Measurements from ENCODE around the gene SLAMF7.
"Not testable (repeated sequence)": the region's sequence is repeated elsewhere in the genome, so short reads cannot be mapped to it uniquely, and the experiment has no call there.

SLAMF7 gene

GRCh38 chr1:160739098-160739511 is at the start of gene SLAMF7:
Gene SLAMF7, plus strand, starts transcription at chr1:160739247. Its CDS starts 55 bp downstream, at chr1:160739302.
- DNase-seq (ENCODE audit: low read depth) = no peak

- not testable (repeated sequence) for DNase-seq (ENCODE audit: low read depth)
These were observed 46.7 kb upstream of the SLAMF7 start for GRCh38 chr1:160692390-160692789.

GRCh38 chr1:160702100-160702499 is 36.9 kb upstream of the SLAMF7 start:
- DNase-seq (ENCODE audit: low read depth) = no peak

- DNase-seq (ENCODE audit: low read depth) = no peak
These were observed 34.8 kb upstream of the SLAMF7 start for GRCh38 chr1:160704250-160704649.

GRCh38 chr1:160705212-160705621 is 33.8 kb upstream of the SLAMF7 start:
- not testable (repeated sequence) for DNase-seq (ENCODE audit: low read depth)

GRCh38 chr1:160705742-160706141 is 33.3 kb upstream of the SLAMF7 start:
- DNase-seq (ENCODE audit: low read depth) = no peak

- DNase-seq (ENCODE audit: low read depth) = no peak
These were observed 32.4 kb upstream of the SLAMF7 start for GRCh38 chr1:160706526-160707235.

GRCh38 chr1:160707236-160708064 is 31.6 kb upstream of the SLAMF7 start:
- DNase-seq (ENCODE audit: low read depth) = no peak

- no peak for DNase-seq (ENCODE audit: low read depth)
These were observed 30.9 kb upstream of the SLAMF7 start for GRCh38 chr1:160708118-160708517.

GRCh38 chr1:160708801-160709200 is 30.2 kb upstream of the SLAMF7 start:
- DNase-seq (ENCODE audit: low read depth) = no peak

GRCh38 chr1:160709715-160710114 is 29.3 kb upstream of the SLAMF7 start:
- DNase-seq (ENCODE audit: low read depth) = no peak

GRCh38 chr1:160710517-160711252 is 28.4 kb upstream of the SLAMF7 start:
- DNase-seq (ENCODE audit: low read depth) = no peak

- DNase-seq (ENCODE audit: low read depth) = no peak
These were observed 27.8 kb upstream of the SLAMF7 start for GRCh38 chr1:160711276-160711601.

- DNase-seq (ENCODE audit: low read depth) = no peak
These were observed 27.3 kb upstream of the SLAMF7 start, which contains the start of gene CD48 for GRCh38 chr1:160711602-160712311. Gene CD48, minus strand, starts transcription at chr1:160711822. Its CDS starts 59 bp downstream, at chr1:160711763.

- not testable (repeated sequence) for DNase-seq (ENCODE audit: low read depth)
These were observed 26.4 kb upstream of the SLAMF7 start for GRCh38 chr1:160712525-160713080.

- DNase-seq (ENCODE audit: low read depth) = no peak
These were observed 25.9 kb upstream of the SLAMF7 start for GRCh38 chr1:160713161-160713560.

- DNase-seq (ENCODE audit: low read depth) = not testable (repeated sequence)
These were observed 24.9 kb upstream of the SLAMF7 start for GRCh38 chr1:160714034-160714648.

GRCh38 chr1:160716013-160716412 is 23.0 kb upstream of the SLAMF7 start:
- no peak for DNase-seq (ENCODE audit: low read depth)

- no peak for DNase-seq (ENCODE audit: low read depth)
These were observed 21.7 kb upstream of the SLAMF7 start for GRCh38 chr1:160717306-160717705.

GRCh38 chr1:160718210-160718609 is 20.8 kb upstream of the SLAMF7 start:
- no peak for DNase-seq (ENCODE audit: low read depth)

Measured in stimulated activated CD8-positive, alpha-beta memory T cell treated with anti-CD3 and anti-CD28 coated beads, Interleukin-7, amount 100 ng/mL, for 24 hours (primary cell).